Cardiac fibroblast (primary cell): Measurements from ENCODE around the gene C14orf119.
A peak's percentile ranks its signal among the peaks of the same experiment; 100 is the strongest.

ENCODE experiments used
- DNase-seq, 2 donors: peaks; one replicate each; pipeline versions ENCODE4 v3.0.0 to v3.0.0-alpha.2; 2010; ENCODE audit warnings: low read depth in 2 of 2
- H3K4me3 ChIP-seq, 2 donors: replicated peaks in 1 of 2; 1 replicate in 1 of 2; 2 replicates in 1 of 2; pipeline ENCODE4 v1.5.1; 2011; ENCODE audit warnings: low read depth in 2 of 2, low read length in 2 of 2, mild to moderate bottlenecking in 2 of 2, moderate library complexity in 1 of 2
- TF ChIP-seq, protein P1 (sequence below): IDR thresholded peaks from one replicate; pipeline ENCODE4 v1.5.1; 2011; ENCODE audit warnings: low read depth, mild to moderate bottlenecking, low read length, inconsistent platforms

The C14orf119 gene

GRCh38 chr14:23136566-23137133 is 41.3 kb downstream of the C14orf119 start:
- no peak for DNase-seq
- TF ChIP-seq, protein P1, sequence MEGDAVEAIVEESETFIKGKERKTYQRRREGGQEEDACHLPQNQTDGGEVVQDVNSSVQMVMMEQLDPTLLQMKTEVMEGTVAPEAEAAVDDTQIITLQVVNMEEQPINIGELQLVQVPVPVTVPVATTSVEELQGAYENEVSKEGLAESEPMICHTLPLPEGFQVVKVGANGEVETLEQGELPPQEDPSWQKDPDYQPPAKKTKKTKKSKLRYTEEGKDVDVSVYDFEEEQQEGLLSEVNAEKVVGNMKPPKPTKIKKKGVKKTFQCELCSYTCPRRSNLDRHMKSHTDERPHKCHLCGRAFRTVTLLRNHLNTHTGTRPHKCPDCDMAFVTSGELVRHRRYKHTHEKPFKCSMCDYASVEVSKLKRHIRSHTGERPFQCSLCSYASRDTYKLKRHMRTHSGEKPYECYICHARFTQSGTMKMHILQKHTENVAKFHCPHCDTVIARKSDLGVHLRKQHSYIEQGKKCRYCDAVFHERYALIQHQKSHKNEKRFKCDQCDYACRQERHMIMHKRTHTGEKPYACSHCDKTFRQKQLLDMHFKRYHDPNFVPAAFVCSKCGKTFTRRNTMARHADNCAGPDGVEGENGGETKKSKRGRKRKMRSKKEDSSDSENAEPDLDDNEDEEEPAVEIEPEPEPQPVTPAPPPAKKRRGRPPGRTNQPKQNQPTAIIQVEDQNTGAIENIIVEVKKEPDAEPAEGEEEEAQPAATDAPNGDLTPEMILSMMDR: no peak
- no peak overlapping the region for H3K4me3 ChIP-seq

DNA sequence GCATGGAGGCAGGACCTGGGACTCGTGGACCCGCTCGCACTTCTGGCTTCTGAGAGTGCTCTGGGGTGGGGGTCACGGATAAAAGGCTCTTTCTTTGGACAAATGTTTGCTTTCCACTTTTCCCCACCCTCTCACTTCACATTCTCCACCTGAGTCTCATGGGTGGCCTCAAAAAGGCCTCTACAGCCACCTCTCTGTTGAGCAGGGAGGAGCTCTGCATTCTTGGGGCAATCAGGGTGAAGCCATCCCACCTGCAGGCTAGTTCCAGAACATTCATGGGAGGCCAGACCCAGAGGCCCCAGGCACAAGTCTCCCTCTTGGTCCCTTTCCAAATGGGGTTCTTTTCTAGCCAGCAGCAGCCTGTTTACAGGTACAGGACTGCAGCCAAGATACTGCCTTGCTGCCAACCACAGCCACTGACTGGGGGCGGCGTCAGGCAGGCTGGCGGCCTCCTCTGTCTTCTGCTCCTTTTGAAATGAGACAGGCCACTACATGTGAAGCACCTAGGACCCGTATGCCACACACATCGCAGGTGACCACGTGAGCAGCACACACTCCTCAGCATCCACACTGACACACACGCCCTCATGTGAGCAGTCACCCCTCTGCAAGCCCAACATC is 42.0 kb downstream of the C14orf119 start:
- TF ChIP-seq, protein P1: no peak
- H3K4me3 ChIP-seq: no peak overlapping the region
- DNase-seq: no peak

DNA sequence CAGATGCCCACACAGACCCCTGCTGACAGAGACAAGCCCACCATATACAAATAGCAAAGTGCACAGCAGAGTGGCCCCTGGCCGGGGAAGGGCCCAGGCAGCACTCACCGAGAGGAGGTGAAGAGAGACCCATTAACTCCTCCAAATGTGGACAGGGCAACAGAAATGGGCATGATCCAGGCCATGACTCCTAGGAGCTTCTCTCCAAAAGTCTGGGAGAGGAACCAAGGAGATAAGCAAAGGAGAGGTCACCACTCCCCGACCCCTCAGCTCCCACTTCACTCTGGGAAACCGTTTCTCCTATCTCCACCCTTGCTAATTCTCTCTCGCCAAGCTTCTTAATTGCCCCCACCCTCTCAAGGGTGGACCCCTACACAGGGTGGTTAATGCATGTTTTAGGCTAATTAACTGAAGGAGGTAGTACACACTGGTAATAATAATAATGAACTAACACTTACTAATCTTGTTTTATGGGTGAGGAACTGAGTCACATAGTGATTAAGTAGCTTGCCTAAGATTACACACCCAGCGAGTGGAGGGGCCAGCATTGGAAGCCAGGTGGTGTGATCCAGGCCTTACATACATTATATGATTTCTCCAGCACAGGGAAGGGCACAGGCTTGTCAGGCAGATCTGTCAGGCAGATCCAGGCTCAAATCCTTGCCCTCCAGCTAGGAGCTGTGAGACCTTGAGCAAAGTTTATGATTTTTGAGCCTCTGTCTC is 42.7 kb downstream of the C14orf119 start:
- no peak for DNase-seq

GRCh38 chr14:23139874-23140273 is 44.6 kb downstream of the C14orf119 start:
- no peak for DNase-seq
- TF ChIP-seq, protein P1: no peak
- H3K4me3 ChIP-seq: no peak overlapping the region

More for the DNA sequence above, 42.7 kb downstream of the C14orf119 start:
- TF ChIP-seq, protein P1: no peak
- H3K4me3 ChIP-seq: no peak overlapping the region

DNA sequence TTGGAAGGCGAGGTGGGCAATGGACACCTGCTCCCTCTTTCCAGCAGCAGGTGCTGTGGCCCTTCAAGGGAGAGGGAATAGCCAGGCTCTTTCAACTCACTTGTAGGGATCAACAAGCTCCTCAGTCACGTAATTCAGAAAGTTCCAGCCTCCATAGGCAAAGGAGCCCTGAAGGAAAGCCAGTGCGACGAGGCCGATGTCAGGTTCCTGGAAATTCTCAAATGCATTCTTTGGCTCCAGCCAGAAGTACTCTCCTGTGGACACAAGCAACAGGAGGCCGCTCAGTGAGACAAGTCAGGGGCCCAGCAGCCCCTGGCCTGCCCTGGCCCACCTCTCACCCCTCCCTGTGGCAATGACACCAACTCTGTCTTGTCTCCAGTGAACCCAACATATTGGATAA is 45.1 kb downstream of the C14orf119 start:
- DNase-seq: no peak
- TF ChIP-seq, protein P1: no peak
- no peak overlapping the region for H3K4me3 ChIP-seq

DNA sequence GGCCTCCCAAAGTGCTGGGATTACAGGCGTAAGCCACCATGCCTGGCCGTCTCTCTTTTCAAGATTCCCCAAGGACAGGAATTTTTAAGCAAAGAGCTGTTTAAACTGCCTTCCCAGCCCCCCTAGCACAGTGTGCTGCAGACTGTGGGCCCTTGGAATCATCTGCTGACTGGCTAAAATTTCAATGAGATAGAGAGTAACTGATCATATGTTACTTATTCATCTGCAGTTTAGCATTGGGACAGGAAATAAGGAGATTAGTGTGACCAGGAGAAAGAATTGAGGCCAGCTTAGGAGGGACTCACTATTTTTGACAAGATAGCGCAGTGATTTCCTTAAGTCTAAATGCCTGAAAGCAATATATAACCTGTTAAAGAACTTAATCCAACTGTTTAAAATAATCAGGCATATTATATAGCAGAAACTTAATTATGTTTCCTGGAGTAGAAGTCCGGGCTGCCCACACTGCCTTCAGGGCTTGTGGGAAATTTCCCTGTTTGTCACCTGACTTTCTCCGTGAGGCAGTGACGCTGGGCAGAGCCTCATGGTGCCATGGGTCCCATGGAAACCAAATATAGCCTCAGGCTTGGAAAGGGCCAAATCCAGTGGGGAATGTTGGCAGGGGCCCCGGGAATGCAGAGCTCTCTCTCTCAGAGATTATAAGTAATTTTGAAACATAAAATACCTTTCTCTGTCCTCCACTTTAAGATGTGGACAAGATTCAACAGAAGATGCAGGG is 46.6 kb downstream of the C14orf119 start:
- TF ChIP-seq, protein P1: no peak
- H3K4me3 ChIP-seq: no peak overlapping the region
- peak; percentile 12 to 93 for DNase-seq
